ENCODE data around the gene TTF1.

- no peak for TF ChIP-seq CTCF (conservative IDR thresholded peaks at IDR 0.05)
- TF ChIP-seq EZH2 (IDR thresholded peaks at IDR 0.05; ENCODE audit: low read depth): no peak
These were observed 34.8 kb upstream of the TTF1 start for GRCh38 chr9:132441404-132441803.

Measured in PC-9 (cell line).